ENCODE measurements around the gene SAMD3.
"Not testable (repeated sequence)": the region's sequence is repeated elsewhere in the genome, so short reads cannot be mapped to it uniquely, and the experiment has no call there.

The SAMD3 gene

DNA sequence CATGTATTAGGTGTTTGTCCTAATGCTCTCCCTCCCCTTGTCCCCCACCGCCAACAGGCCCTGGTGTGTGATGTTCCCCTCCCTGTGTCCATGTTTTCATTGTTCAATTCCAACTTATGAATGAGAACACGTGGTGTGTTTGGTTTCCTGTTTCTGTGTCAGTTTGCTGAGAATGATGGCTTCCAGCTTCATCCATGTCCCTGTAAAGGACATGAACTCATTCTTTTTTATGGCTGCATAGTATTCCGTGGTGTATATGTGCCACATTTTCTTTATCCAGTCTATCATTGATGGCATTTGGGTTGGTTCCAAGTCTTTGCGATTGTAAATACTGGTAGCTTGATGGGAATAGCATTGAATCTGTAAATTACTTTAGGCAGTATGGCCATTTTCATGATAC is 52.6 kb downstream of the SAMD3 start:
- not testable (repeated sequence) for DNase-seq

DNA sequence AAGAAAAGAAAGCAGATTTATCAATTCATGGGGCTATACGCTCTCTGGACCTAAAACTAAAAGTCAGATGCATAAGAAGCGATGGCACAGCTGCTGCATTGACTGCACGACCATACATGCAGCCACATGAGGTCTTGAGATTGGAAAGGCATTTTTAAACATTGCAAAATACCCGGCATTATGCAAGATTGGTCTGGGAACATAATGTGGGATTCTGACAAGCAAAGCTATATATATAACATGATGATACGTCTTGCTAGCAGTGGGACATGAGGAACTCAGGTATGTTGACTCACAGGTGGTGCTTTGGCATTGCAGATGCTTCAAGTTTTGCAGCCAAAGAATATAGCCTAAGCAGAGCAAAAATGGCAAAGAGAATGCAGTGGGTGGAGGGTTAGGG is 55.1 kb downstream of the SAMD3 start:
- DNase-seq, result peak; percentile 62

DNA sequence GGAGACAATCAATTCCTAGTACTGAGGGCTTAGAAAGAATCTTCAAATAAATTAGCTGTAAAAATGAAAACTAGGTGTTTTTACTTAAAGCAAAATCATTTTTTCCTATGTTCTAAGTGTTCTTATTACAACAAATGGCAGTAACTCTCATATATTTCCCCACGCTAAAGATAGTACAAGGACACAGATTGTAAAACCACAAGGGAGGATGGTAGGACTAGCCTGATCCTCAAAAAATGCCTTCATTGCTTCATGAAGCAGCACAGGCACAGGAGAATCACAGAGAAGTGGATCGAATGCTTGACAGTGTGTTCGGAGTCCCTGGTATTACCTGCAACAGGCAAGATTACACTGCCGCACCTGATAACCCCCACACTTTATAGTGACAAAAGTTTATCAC is 58.5 kb downstream of the SAMD3 start:
- DNase-seq, result peak; percentile 16

GRCh38 chr6:130163266-130163665 is 59.5 kb downstream of the SAMD3 start:
- no peak for DNase-seq

- DNase-seq, result no peak
Observed at GRCh38 chr6:130162421-130162820, 60.3 kb downstream of the SAMD3 start.

- DNase-seq, result no peak
Observed at GRCh38 chr6:130161683-130162404, 60.9 kb downstream of the SAMD3 start.

- DNase-seq, result no peak
Observed at GRCh38 chr6:130159956-130160355, 62.8 kb downstream of the SAMD3 start.

DNA sequence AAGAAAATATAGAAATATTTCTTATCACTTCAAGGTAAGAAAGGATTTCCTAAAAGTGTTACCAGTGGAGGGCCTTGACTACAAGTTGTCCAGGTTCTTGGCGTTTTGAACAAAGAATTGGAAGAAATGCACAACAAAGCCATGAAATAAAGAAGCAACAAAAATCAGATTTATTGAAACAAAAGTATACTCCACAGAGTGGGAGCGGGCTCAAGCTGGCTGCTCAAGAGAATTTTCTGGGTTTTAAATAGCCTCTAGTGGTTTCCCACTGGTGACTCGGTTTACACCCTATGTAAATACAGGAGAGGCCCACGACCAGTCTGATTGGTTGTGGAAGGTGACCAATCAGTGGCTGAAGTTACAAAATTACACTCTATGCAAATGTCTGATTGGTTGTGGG is 64.2 kb downstream of the SAMD3 start:
- DNase-seq, result no peak

DNA sequence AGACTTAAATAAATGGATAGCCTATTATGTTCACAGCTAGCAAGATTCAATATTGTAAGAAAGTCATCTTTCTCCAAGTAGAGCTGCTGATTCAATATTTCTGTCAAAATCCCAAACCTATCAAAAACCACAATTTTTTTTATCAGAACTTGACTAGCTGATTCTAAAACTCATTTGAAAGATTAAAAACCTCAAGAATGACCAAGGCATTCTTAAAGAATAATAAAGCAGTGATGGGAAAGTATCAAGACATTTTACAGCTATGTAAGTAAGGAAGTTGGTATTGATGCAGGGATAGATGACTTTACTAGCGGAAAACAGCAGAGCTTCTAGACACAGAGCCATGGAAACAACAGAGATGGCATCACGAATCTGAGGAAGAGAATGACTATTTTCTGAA is 64.7 kb downstream of the SAMD3 start:
- DNase-seq, result no peak

DNA sequence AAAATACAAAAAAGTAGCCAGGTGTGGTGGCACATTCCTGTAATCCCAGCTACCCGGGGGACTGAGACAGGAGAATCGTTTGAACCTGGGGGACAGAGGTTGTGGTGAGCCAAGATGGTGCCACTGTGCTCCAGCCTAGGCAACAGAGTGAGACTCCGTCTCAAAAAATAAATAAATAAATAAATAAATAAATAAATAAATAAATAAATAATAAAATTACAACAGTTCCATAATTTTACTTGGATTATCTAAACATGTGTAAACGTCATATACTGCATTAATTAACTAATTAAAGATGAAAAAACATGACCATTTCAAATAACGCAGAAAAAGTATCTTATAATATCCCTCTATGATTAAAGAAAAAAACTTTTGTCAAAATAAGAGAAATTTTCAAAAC is 65.8 kb downstream of the SAMD3 start:
- DNase-seq, result no peak

DNA sequence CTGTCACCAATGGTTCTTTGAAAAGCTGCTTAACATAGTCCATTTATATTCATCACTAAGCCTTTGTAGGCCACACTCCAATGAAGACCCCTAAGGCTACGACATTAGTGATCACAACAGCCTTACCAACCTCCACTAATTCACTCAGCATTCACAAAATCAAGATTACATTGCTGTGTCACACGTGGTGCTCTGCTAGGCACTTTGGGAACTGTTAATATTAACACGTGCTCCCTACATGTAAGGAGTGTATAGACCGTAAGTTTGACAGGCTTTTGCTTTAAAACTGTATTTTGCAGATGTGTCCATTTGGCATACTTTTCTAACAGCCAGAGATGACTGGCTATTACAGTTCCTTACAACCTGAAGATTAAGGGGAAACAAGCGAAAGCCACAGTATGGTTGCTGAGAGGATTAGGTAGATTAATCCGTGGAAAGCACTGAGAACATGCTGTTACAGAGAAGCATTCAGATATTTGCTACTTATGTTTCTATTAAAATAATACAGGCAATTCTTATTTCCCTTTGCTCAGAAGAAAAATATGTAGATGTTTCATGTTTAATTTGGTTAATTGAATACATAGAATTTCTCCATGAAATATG is 69.7 kb downstream of the SAMD3 start:
- DNase-seq, result no peak

GRCh38 chr6:130150906-130151305 is 71.8 kb downstream of the SAMD3 start:
- DNase-seq, result no peak

DNA sequence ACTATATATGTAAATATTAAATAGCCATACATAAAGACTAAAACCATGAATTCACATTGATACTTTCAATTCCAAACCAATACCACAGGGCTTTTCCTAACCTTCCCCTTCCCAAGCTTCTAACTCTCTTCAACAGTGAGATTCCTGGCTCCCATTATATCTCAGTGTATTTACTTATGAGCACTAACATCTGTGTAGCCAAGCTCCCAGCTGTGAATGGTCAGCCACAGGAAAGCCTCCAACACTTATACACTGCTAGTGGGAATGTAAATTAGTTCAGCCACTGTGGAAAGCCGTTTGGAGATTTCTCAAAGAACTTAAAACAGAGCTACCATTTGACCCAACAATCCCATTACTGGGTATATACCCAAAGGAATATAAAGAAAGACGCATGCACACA is 73.7 kb downstream of the SAMD3 start:
- DNase-seq, result not testable (repeated sequence)

GRCh38 chr6:130148181-130148580 is 74.6 kb downstream of the SAMD3 start:
- peak; percentile 51 for DNase-seq

DNA sequence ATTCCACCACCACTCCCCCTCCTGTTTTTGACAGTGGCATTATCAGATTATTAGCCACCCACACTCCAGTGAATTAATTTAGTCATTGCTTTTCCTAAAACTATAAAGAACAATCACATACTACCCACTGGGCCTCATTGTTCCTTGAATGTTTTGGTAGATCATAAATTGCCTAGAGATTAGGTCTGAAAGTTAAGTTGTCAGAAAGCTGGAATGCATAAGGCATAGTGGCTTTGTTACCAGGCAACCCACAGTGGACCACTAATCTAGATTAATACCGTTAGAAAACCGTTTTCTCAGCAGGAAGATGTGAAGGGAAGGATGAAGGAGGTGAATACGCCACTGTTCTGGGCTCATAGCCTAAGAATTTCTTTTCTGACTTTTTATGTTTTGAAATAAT is 75.6 kb downstream of the SAMD3 start:
- DNase-seq, result no peak

- no peak for DNase-seq
Observed at GRCh38 chr6:130143709-130144108, 79.0 kb downstream of the SAMD3 start.

GRCh38 chr6:130140084-130140483 is 82.7 kb downstream of the SAMD3 start:
- peak; percentile 52 for DNase-seq

GRCh38 chr6:130138909-130139242 is 83.9 kb downstream of the SAMD3 start:
- no peak for DNase-seq

DNA sequence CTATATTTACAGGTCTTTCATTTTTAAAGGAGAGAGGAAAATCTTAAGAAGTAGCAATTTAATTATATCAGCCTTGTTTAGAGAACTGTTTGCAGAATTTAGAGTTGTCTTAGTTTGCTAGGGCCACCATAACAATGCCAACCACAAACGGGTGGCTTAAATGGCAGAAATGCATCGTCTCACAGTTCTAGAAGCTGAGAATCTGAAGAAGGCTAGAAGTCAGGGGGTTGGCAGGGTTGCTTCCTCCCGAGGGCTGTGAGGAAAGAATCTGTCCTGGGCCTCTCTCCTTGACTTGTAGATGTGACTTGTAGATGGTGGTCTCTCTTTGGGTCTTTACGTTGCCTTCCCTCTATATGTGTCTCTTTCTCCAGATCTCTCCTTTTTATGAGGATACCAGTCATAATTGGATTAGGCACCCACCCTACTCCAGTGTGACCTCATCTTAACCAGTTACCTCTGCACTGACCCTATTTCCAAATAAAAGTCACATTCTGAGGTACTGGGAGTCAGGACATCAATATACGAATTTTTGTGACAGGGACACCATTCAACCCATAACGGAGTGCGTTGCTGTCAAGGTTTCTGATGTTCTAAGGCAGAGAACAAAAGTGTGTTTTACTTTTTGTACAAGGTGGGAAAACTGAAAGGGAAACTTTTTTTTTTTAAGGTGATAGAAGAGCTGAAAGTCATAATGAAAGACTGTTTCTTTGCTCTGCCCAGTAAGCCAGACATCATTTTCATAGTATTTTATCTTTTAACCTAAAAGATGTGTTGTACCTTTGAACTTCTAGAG is 84.4 kb downstream of the SAMD3 start:
- no peak for DNase-seq

GRCh38 chr6:130136798-130137197 is 86.0 kb downstream of the SAMD3 start:
- peak; percentile 45 for DNase-seq

DNA sequence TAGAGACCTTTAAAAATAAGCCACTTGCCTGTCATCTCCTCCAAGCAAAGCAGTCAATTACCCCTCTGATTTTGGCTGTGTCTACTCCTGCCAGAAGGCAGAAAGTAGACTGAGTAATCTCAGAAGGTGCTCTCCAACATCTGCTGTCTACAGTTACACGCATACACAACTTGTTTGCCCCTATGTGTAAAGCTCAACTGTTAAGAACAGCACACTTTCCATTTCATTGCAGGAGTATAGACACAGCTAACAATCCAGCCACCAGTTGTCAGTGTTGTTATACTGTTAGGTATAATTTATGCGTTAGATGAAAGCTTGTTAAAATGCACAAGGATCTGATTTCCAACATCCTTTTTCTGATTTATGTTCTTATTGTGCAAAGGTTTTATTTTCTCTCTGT is 88.2 kb downstream of the SAMD3 start:
- no peak for DNase-seq

- no peak for DNase-seq
Observed at GRCh38 chr6:130132286-130132701, 90.5 kb downstream of the SAMD3 start.

DNA sequence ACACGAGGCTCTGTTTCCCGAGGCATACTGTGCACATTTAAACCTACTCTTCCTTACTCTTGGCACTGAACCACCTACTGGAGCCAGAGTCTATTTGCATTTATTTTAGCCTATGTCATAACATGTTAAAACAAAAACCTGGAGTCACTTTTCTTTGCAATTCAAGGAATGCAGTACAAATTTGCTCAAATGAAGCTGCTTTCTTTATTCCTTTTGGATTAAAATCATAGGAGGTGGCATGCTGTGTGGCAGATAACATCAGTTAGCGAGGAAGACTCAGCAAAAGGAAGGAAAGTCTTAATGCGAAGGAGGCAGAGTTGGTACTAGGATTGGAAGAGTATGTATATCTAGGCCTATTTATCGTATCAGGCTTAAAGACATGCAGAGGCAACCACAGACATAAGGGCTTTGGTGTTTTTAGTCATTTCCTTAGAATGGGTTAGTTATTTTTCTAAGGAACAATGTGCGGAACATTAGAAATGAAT is 92.9 kb downstream of the SAMD3 start:
- DNase-seq, result no peak

- DNase-seq, result peak; percentile 71
Observed at GRCh38 chr6:130128326-130128725, 94.4 kb downstream of the SAMD3 start.
